GM21717 (cell line): Measurements from ENCODE around the gene RTP2.

ENCODE experiments used
- ATAC-seq: cut with Tn5 transposase; IDR thresholded peaks from one replicate; pipeline ENCODE4 v1.9.1; 2021; ENCODE audit warnings: mild to moderate bottlenecking, moderate library complexity; ENCODE audit not compliant: unreplicated experiment

RTP2 gene

GRCh38 chr3:187702507-187703033, at the start of gene RTP2:
Gene RTP2 (minus strand): TSS chr3:187702557. CDS start chr3:187702128, 429 bp downstream.
- ATAC-seq, result no peak

DNA sequence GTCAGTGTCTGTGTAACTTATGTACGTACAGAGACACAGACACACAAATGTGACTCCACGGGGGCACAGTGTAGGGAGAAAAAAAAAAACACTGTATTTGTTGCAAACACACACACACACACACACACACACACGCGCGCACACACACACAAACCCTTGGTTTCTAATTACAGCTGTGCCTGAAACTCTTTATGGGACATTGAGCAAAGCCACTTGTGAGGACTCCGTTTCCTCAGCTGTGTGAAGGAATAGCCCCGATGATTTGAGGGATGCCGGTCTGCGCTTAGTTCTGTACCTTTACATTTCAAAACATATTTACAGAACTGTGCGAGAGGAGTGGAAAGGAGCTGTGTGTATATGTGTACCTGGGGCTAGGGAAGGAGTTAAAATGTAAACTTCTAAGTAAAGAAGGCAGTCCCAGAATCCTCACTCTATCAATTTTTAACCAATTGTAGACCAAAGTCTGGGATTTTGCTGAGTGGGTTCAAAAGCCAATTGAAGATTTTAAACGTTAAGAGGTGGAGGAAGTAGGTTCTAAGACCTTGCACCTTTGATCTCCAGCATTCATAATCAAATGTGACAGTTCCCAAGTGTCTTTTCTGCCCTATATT, 48.3 kb upstream of the RTP2 start:
- ATAC-seq, result no peak

DNA sequence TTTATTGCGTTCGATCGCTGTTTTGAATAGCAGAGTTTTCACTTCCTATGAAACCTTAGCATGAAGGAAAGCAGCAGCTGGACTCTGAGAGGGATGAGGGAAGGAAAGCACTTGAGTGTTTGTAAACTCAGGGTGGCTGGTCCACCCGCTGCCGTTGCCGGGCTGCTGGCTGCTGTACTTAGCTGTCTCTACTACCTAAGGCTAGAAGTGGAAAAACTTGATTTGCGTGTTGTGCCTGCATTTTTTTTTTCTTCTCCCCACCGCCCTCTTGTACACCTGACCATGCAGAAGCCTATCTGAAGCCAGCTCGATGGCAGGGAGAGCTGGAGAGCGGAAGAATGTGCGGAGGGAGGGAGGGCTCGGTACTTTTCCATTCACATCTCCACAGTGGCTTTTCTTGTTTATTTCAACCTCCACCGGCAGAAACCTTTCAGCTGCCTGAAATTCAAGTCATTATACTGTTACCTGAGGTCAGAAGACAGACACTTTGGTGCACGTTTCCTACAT, 47.7 kb upstream of the RTP2 start:
- ATAC-seq, result no peak

- peak; percentile 38 for ATAC-seq
Observed at GRCh38 chr3:187748050-187748481, 45.7 kb upstream of the RTP2 start.

GRCh38 chr3:187747506-187747905, 45.1 kb upstream of the RTP2 start:
- ATAC-seq, result no peak

GRCh38 chr3:187746442-187747281, 44.3 kb upstream of the RTP2 start:
- no peak for ATAC-seq

GRCh38 chr3:187746059-187746441, 43.7 kb upstream of the RTP2 start:
- ATAC-seq, result no peak

DNA sequence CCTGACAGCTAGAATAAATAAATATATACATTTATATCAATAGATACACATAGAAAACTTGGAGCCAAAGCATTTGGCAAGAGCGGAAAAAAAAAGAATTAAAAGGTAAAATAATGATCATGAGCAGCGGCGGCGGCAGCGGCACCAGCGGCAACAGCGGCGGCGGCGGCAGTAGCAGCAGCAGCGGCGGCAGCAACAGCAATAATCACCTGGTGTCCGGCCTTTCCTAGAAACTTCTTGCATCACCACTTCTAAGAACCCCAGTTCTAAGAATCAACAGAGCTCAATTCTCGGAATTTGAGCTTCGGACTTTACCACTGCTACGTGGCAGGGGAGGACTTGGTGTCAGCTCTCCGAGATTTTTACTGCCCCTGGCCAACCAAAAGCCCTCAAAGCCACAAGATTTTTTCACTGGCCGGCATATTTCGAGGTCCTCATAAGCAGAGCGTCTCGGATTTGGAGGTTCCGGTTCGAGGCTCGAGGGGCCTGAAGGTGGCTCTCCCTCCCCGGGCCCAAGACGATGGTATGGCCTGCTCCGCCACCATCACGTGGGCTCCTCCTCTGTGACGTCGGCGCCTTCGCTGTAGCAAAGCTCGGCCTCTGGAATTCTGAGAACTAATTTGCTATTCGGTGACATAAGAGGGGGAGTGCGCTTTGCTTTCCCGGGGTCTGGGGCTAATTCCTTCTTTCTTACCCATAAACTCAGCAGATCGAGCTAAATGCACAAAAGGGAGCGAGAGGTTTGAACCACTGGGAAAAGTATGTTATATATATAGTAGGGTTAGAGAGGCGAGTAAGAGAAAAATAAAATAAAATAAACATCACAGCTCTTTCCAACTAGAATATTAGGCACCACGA, 43.1 kb upstream of the RTP2 start, which contains the start of gene BCL6:
TSS of gene BCL6 (minus strand) at position 268 of the 858 bp plus-strand sequence. CDS start 11,775 bp downstream, outside the sequence.
- peak; percentile 75 for ATAC-seq

- no peak for ATAC-seq
Observed at GRCh38 chr3:187744169-187745151, 42.1 kb upstream of the RTP2 start.

- ATAC-seq, result no peak
Observed at GRCh38 chr3:187743195-187744141, 41.1 kb upstream of the RTP2 start.

- no peak for ATAC-seq
Observed at GRCh38 chr3:187742351-187743171, 40.2 kb upstream of the RTP2 start.

DNA sequence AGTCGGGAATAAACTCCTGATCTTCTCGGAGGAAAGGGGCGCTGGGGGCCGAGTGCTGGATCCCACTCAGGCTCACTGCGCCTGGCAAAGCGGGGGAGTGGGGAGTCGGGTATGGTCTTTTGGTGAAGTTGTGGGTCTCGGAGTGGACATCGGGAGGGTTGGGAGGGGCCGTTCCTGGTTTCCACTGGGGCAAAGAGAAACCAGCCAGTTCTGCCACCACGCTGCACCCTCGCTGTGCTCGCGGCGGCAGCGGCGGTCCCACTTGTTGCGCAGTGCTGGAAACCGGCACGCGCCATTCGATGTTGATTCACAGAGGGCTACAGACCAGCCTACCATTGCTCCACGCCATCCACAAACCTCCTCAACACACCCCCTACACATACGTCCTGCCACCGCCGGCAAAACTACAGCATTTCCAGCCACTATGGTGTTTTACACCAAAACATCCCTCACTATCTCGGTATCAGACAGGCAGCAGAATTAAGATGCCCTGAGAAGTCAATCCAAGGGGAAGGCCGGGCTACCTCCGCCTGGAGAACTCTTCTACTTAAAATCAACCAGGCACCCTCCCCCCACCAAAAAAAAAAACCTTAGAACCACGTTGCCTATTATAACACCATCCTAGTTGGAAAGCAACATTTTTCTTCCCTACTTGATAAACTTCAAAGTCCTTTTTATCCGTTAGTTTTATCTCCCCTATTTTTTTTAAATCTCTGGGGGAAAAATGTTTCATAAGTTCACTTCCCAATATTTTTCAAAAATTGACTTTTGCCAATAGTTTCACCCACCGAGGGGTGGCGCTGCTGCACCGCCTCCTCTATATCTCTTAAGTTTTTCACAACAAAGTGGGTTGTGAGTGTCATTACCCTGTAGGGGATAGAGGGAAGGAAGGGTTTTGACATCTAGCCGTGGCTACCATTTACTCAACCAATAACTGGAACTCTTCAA, 39.3 kb upstream of the RTP2 start:
- ATAC-seq, result no peak

GRCh38 chr3:187740421-187741399, 38.4 kb upstream of the RTP2 start:
- ATAC-seq, result no peak

GRCh38 chr3:187739561-187740332, 37.4 kb upstream of the RTP2 start:
- ATAC-seq, result no peak
